ENCODE data around the gene OOSP1.

Gene OOSP1

GRCh38 chr11:59984368-59984767 lies 46.1 kb downstream of the OOSP1 start:
- TF ChIP-seq REST (IDR thresholded peaks at IDR 0.05; ENCODE audit: insufficient read depth in 1 of 2, low read depth in 2 of 2, low read length in 2 of 2) (no peak), POLR2AphosphoS5 (IDR thresholded peaks at IDR 0.05; ENCODE audit: low read depth, low read length) (no peak), FOXP2 (optimal IDR thresholded peaks at IDR 0.05; ENCODE audit: borderline replicate concordance, extremely low read depth, extremely low read length, insufficient read depth) (no peak), SIN3A (IDR thresholded peaks at IDR 0.05; ENCODE audit: borderline replicate concordance, insufficient read depth, low read length) (no peak), TAF1 (IDR thresholded peaks at IDR 0.05; ENCODE audit: borderline replicate concordance, insufficient read depth, low read length) (no peak)

- TF ChIP-seq SIN3A (IDR thresholded peaks at IDR 0.05; ENCODE audit: borderline replicate concordance, insufficient read depth, low read length) (no peak), TAF1 (IDR thresholded peaks at IDR 0.05; ENCODE audit: borderline replicate concordance, insufficient read depth, low read length) (no peak), REST (IDR thresholded peaks at IDR 0.05; ENCODE audit: insufficient read depth in 1 of 2, low read depth in 2 of 2, low read length in 2 of 2) (no peak), FOXP2 (optimal IDR thresholded peaks at IDR 0.05; ENCODE audit: borderline replicate concordance, extremely low read depth, extremely low read length, insufficient read depth) (no peak), POLR2AphosphoS5 (IDR thresholded peaks at IDR 0.05; ENCODE audit: low read depth, low read length) (no peak)
These were observed 52.2 kb downstream of the OOSP1 start for GRCh38 chr11:59990421-59990820.

- TF ChIP-seq SIN3A (IDR thresholded peaks at IDR 0.05; ENCODE audit: borderline replicate concordance, insufficient read depth, low read length) (no peak), POLR2AphosphoS5 (IDR thresholded peaks at IDR 0.05; ENCODE audit: low read depth, low read length) (no peak), REST (IDR thresholded peaks at IDR 0.05; ENCODE audit: insufficient read depth in 1 of 2, low read depth in 2 of 2, low read length in 2 of 2) (no peak), FOXP2 (optimal IDR thresholded peaks at IDR 0.05; ENCODE audit: borderline replicate concordance, extremely low read depth, extremely low read length, insufficient read depth) (no peak), TAF1 (IDR thresholded peaks at IDR 0.05; ENCODE audit: borderline replicate concordance, insufficient read depth, low read length) (no peak)
These were observed 54.2 kb downstream of the OOSP1 start for GRCh38 chr11:59992425-59992824.

GRCh38 chr11:59997800-59998199 lies 59.6 kb downstream of the OOSP1 start:
- TF ChIP-seq POLR2AphosphoS5 (IDR thresholded peaks at IDR 0.05; ENCODE audit: low read depth, low read length): no peak
- TF ChIP-seq SIN3A (IDR thresholded peaks at IDR 0.05; ENCODE audit: borderline replicate concordance, insufficient read depth, low read length): no peak
- no peak for TF ChIP-seq TAF1 (IDR thresholded peaks at IDR 0.05; ENCODE audit: borderline replicate concordance, insufficient read depth, low read length)
- no peak for TF ChIP-seq REST (IDR thresholded peaks at IDR 0.05; ENCODE audit: insufficient read depth in 1 of 2, low read depth in 2 of 2, low read length in 2 of 2)
- no peak for TF ChIP-seq FOXP2 (optimal IDR thresholded peaks at IDR 0.05; ENCODE audit: borderline replicate concordance, extremely low read depth, extremely low read length, insufficient read depth)

GRCh38 chr11:59999691-60000090 lies 61.5 kb downstream of the OOSP1 start:
- TF ChIP-seq POLR2AphosphoS5 (IDR thresholded peaks at IDR 0.05; ENCODE audit: low read depth, low read length) (no peak), SIN3A (IDR thresholded peaks at IDR 0.05; ENCODE audit: borderline replicate concordance, insufficient read depth, low read length) (no peak), TAF1 (IDR thresholded peaks at IDR 0.05; ENCODE audit: borderline replicate concordance, insufficient read depth, low read length) (no peak), REST (IDR thresholded peaks at IDR 0.05; ENCODE audit: insufficient read depth in 1 of 2, low read depth in 2 of 2, low read length in 2 of 2) (no peak), FOXP2 (optimal IDR thresholded peaks at IDR 0.05; ENCODE audit: borderline replicate concordance, extremely low read depth, extremely low read length, insufficient read depth) (no peak)

All from PFSK-1 (cell line).